Mesenchymal stem cell (in vitro differentiated cells and primary cell): Measurements from ENCODE around the gene HNF1B.

Experiments
- DNase-seq: peaks from one replicate; pipeline ENCODE4 v3.0.0-alpha.2; 2013
- H2AFZ ChIP-seq: one replicate; pipeline ENCODE4 v1.6.1; 2013; ENCODE audit warnings: low read depth, mild to moderate bottlenecking, control low read depth, inconsistent platforms, low read length, moderate library complexity
- H2AK5ac ChIP-seq: 2 replicates; pipeline ENCODE4 v1.6.1; 2013; ENCODE audit warnings: low read length, moderate library complexity, mild to moderate bottlenecking, inconsistent platforms; ENCODE audit not compliant: severe bottlenecking
- H2BK120ac ChIP-seq: one replicate; pipeline ENCODE4 v1.6.1; 2013; ENCODE audit warnings: low read depth, mild to moderate bottlenecking, inconsistent platforms, low read length, moderate library complexity
- H2BK12ac ChIP-seq, 2 experiments: one replicate each; pipeline ENCODE4 v1.6.1; 2013; ENCODE audit warnings: inconsistent platforms in 2 of 2, low read length in 2 of 2, mild to moderate bottlenecking in 2 of 2, moderate library complexity in 2 of 2, control low read depth in 1 of 2
- H2BK15ac ChIP-seq: one replicate; pipeline ENCODE4 v1.6.1; 2013; ENCODE audit warnings: mild to moderate bottlenecking, low read depth, inconsistent platforms; ENCODE audit not compliant: poor library complexity, severe bottlenecking
- H2BK5ac ChIP-seq: 2 replicates; pipeline ENCODE4 v1.6.1; 2013; ENCODE audit warnings: low read depth, mild to moderate bottlenecking, low read length, control low read depth, inconsistent platforms; ENCODE audit not compliant: poor library complexity, severe bottlenecking
- H3K14ac ChIP-seq, 2 experiments: one replicate each; pipeline ENCODE4 v1.6.1; 2013; ENCODE audit warnings: inconsistent platforms in 2 of 2, low read length in 2 of 2, control low read depth in 1 of 2, mild to moderate bottlenecking in 1 of 2, moderate library complexity in 1 of 2
- H3K18ac ChIP-seq, 2 experiments: one replicate each; pipeline ENCODE4 v1.6.1; 2013; ENCODE audit warnings: inconsistent platforms in 2 of 2, low read length in 2 of 2, control low read depth in 1 of 2, low read depth in 1 of 2, mild to moderate bottlenecking in 1 of 2
- H3K23ac ChIP-seq, 2 experiments: one replicate each; pipeline ENCODE4 v1.6.1; 2013; ENCODE audit warnings: inconsistent platforms in 2 of 2, low read length in 2 of 2, mild to moderate bottlenecking in 2 of 2, moderate library complexity in 2 of 2, control low read depth in 1 of 2
- H3K27ac ChIP-seq: 2 replicates; pipeline ENCODE4 v1.5.1; 2013; ENCODE audit warnings: mild to moderate bottlenecking, moderate library complexity, low read length, control low read depth, inconsistent platforms; ENCODE audit not compliant: poor library complexity, severe bottlenecking
- H3K27me3 ChIP-seq, 2 experiments: 2 replicates each; pipeline versions ENCODE4 v1.6.1 to v1.7.0; 2013; ENCODE audit warnings: low read length in 2 of 2, mild to moderate bottlenecking in 2 of 2, moderate library complexity in 2 of 2, control low read depth in 1 of 2, inconsistent platforms in 1 of 2; ENCODE audit not compliant: control insufficient read depth in 1 of 2, insufficient read depth in 1 of 2
- H3K36me3 ChIP-seq, 2 experiments: 2 replicates each; pipeline versions ENCODE4 v1.6.1 to v1.7.0; 2013; ENCODE audit warnings: low read length in 2 of 2, control low read depth in 1 of 2, inconsistent platforms in 1 of 2, low read depth in 1 of 2, mild to moderate bottlenecking in 1 of 2; ENCODE audit not compliant: insufficient read depth in 2 of 2, control insufficient read depth in 1 of 2
- H3K4ac ChIP-seq, 2 experiments: one replicate each; pipeline ENCODE4 v1.6.1; 2013; ENCODE audit warnings: inconsistent platforms in 2 of 2, low read length in 2 of 2, mild to moderate bottlenecking in 2 of 2, moderate library complexity in 2 of 2, control low read depth in 1 of 2, low read depth in 1 of 2
- H3K4me1 ChIP-seq: 2 replicates; pipeline ENCODE4 v1.6.1; 2013; ENCODE audit warnings: low read depth, low read length, control low read depth; ENCODE audit not compliant: control insufficient read depth, insufficient read depth
- H3K4me2 ChIP-seq: 2 replicates; pipeline ENCODE4 v1.6.1; 2013; ENCODE audit warnings: low read length, mild to moderate bottlenecking, inconsistent platforms; ENCODE audit not compliant: poor library complexity, severe bottlenecking
- H3K4me3 ChIP-seq, 2 experiments: 2 replicates each; pipeline versions ENCODE4 v1.5.1 to v1.7.0; 2013; ENCODE audit warnings: low read length in 2 of 2, mild to moderate bottlenecking in 2 of 2, control low read depth in 1 of 2, low read depth in 1 of 2; ENCODE audit not compliant: insufficient read depth in 1 of 2
- H3K79me1 ChIP-seq: replicated peaks from 2 replicates; pipeline ENCODE4 v1.6.1; 2013; ENCODE audit warnings: mild to moderate bottlenecking, control low read depth, low read length, inconsistent platforms; ENCODE audit not compliant: poor library complexity, severe bottlenecking
- H3K9ac ChIP-seq: 2 replicates; pipeline ENCODE4 v1.7.0; 2013; ENCODE audit warnings: mild to moderate bottlenecking, low read length, moderate library complexity
- H3K9me3 ChIP-seq: 2 replicates; pipeline ENCODE4 v1.7.0; 2013; ENCODE audit warnings: mild to moderate bottlenecking, low read length; ENCODE audit not compliant: control insufficient read depth
- H4K8ac ChIP-seq: one replicate; pipeline ENCODE4 v1.6.1; 2013; ENCODE audit warnings: inconsistent platforms, mild to moderate bottlenecking, low read length, moderate library complexity
- H4K91ac ChIP-seq: one replicate; pipeline ENCODE4 v1.6.1; 2013; ENCODE audit warnings: mild to moderate bottlenecking, low read length, inconsistent platforms
- WGBS: methylation state at CpG from one replicate; pipeline ENCODE4 v1.1.7; 2013; ENCODE audit warnings: mixed read lengths; 5-methylcytosine and 5-hydroxymethylcytosine counted together

The HNF1B gene

DNA sequence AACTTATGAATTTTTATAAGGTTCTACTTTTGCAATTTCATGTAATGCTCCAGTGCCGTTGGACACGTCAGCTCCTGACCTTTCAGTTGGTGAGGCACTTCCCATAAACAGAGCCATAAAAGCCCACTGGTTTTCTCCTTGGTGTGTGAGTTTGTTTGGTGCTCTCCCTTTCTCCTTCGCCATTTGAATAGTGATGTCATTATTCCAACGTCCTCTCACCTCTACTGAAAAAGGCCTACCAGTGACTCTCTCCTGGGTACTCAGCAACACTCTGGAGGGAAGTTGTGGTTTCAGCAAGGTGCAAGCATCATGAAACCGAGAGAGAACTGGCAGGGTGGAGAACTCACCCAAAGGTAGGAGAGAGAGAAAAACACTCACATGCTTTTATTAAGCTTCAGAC lies 29.6 kb upstream of the HNF1B start:
- no peak overlapping the region for H4K91ac ChIP-seq
- 87% methylated on average over 2 of the region's 5 CpGs for WGBS

DNA sequence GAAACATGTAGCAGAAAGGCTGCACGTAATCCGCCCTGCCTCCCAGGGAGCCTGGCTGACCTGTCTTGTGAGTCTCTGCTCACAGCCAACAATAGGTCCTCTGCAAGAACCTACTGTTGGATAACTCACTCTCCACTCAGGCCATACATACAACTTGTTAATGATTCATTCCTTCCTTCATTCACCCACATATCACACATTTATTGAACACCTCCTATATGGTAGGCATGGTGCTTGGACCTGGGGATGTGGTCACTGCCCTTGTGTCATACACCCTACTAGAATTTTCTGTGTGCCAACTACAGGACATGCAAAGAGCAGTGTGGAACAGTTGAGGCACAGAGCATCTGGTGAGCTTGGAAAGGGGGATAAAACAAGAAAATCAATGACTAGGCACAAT lies 28.1 kb upstream of the HNF1B start:
- Histone ChIP-seq H4K8ac (no peak overlapping the region), H3K23ac (no peak overlapping the region), H3K27ac (no peak overlapping the region), H4K91ac (no peak overlapping the region), H2AK5ac (no peak overlapping the region), H2BK120ac (no peak overlapping the region), H2AFZ (no peak overlapping the region), H3K4me2 (no peak overlapping the region), H3K4ac (no peak overlapping the region), H3K9ac (no peak overlapping the region), H2BK12ac (no peak overlapping the region), H3K36me3 (no peaks in the 10 kb centered on the region), H3K4me1 (peaks cover 4% of the 10 kb centered on the region), H3K4me3 (no peak overlapping the region), H3K27me3 (peaks cover 0 to 40% of the 10 kb centered on the region in 2 experiments), H3K14ac (no peak overlapping the region), H3K79me1 (peaks cover 2% of the 10 kb centered on the region), H2BK15ac (no peak overlapping the region), H3K18ac (no peak overlapping the region), H3K9me3 (peaks cover 3% of the 10 kb centered on the region), H2BK5ac (no peak overlapping the region)
- WGBS, result 100% methylated on average over 2 of the region's 2 CpGs
- no peak for DNase-seq

More for the DNA sequence above, 29.6 kb upstream of the HNF1B start:
- Histone ChIP-seq H3K4me1 (peaks cover 6% of the 10 kb centered on the region), H3K4ac (no peak overlapping the region), H3K4me3 (no peak overlapping the region), H3K27ac (no peak overlapping the region), H3K18ac (no peak overlapping the region), H3K9ac (no peak overlapping the region), H2AFZ (no peak overlapping the region), H3K27me3 (peaks cover 0 to 27% of the 10 kb centered on the region in 2 experiments), H2AK5ac (no peak overlapping the region), H4K8ac (no peak overlapping the region), H2BK15ac (no peak overlapping the region), H2BK12ac (no peak overlapping the region), H3K9me3 (no peaks in the 10 kb centered on the region), H2BK120ac (no peak overlapping the region), H3K14ac (no peak overlapping the region), H3K36me3 (no peaks in the 10 kb centered on the region), H3K79me1 (peaks cover 2% of the 10 kb centered on the region), H2BK5ac (no peak overlapping the region), H3K4me2 (no peak overlapping the region), H3K23ac (no peak overlapping the region)
- DNase-seq, result no peak

DNA sequence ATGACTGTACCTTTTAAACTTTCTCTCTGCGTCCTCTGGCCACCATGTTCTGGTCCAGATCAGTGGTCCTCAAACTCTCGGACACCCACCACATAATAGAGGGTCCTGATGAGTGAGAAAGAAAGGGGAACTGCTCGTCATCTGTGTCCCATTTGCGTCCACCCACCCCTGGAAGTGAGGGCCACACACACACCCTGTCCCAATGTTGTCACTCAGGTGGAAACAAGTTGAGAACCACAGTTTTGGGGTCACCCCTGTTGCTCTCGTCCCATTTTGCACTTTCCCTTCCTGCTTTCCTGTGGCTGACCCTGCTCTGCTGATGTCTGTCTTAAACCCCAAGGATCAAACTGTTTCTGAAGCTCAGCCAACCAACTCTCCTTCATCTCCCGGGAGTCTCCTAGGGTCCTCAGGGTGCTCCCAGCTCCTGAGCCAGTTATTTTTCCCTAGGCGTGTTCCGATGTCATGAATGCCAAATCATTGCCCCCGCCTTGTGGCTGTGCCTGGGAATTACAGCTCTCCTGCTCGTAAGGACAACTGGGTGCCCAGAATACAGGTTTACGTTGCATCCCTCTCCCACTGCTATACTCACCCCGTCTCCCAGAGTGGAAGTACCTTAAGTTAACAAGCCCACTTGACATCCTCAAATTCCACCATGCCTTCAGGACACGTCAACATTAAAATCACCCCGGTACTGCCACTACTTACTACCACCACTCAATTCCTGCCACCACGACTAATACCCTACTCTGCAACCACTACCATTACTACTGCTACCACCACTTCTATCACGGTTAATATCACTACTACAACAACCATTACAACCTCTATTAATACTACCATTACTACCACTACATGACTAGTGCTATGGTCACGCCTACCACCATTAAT lies 26.0 kb upstream of the HNF1B start:
- Histone ChIP-seq H2BK5ac (no peak overlapping the region), H4K91ac (no peak overlapping the region), H3K9ac (no peak overlapping the region), H3K4me1 (peaks cover 4% of the 10 kb centered on the region), H3K27me3 (peaks cover 0 to 58% of the 10 kb centered on the region in 2 experiments), H2BK12ac (no peak overlapping the region), H2AFZ (no peak overlapping the region), H3K27ac (no peak overlapping the region), H2BK15ac (no peak overlapping the region), H3K4me2 (no peak overlapping the region), H2AK5ac (peak overlapping the region; percentile 76), H2BK120ac (no peak overlapping the region), H3K23ac (no peak overlapping the region), H3K14ac (no peak overlapping the region), H3K4me3 (no peak overlapping the region), H3K79me1 (peaks cover 3% of the 10 kb centered on the region), H4K8ac (no peak overlapping the region), H3K4ac (no peak overlapping the region), H3K9me3 (peaks cover 3% of the 10 kb centered on the region), H3K18ac (no peak overlapping the region), H3K36me3 (no peaks in the 10 kb centered on the region)
- WGBS, result 48% methylated on average over 16 of the region's 17 CpGs
- DNase-seq, result peak; percentile 63

DNA sequence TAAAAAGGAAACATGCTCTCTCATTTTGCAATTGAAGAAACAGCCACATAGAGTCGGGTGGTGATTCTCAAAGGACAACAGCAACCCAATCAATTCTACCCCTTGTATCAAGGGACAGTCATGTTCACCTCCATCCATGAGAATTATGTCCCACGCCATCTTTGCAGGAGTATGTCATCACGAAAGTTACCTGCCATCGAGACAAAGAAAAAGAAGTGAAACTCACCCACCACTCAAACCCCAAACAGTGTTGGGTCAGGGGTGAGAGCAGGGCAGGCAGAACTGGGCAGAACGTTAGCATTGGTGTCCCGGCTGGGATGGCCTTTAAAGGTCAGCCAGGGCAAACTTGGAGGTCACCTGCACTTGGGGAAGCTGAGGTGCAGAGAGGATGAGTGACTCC lies 24.2 kb upstream of the HNF1B start:
- Histone ChIP-seq H2BK120ac (no peak overlapping the region), H2BK15ac (no peak overlapping the region), H2AK5ac (no peak overlapping the region), H3K9me3 (peaks cover 3% of the 10 kb centered on the region), H2BK5ac (no peak overlapping the region), H3K4me1 (peaks cover 7% of the 10 kb centered on the region), H2AFZ (no peak overlapping the region), H3K4me2 (no peak overlapping the region), H3K4ac (no peak overlapping the region), H3K23ac (no peak overlapping the region), H3K79me1 (peaks cover 3% of the 10 kb centered on the region), H3K4me3 (no peak overlapping the region), H3K14ac (no peak overlapping the region), H2BK12ac (no peak overlapping the region), H3K9ac (no peak overlapping the region), H3K27me3 (peaks cover 0 to 74% of the 10 kb centered on the region in 2 experiments), H3K36me3 (no peaks in the 10 kb centered on the region), H4K91ac (no peak overlapping the region), H3K27ac (no peak overlapping the region), H3K18ac (no peak overlapping the region), H4K8ac (no peak overlapping the region)
- no peak for DNase-seq
- WGBS, result 98% methylated on average over 3 of the region's 6 CpGs
